ENCODE results near the gene NEURL1. TPM values are rescaled to one million over a fixed set of nuclear protein-coding genes. Genes with fewer than 3 reads are reported as not detected.

Gene NEURL1
- polyA plus RNA-seq, 3 donors: 3.0 to 17.2 (median 3.3) TPM

DNA sequence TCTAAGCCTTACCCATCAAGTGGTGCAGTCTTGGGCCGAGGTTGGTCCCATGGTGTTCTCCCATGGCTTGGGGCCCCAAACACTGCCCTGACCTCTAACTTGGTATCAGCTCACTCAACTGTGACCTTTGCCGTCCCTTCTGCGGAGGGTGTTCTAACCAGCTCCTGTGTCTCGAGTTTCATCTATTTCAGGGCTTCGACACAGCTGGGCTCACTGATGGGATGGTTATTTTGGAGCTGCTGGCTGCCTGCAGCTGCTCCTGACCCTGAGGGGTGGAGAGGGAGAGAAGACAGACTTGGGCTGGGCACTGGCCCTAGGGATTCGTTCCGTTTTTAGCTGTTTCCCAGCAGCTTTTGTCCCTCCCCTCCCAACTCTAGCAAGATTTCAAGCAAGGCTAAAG is 86.9 kb downstream of the NEURL1 start:
- Mint-ChIP-seq H3K9me3 (peaks cover 0 to 6% (median 0%) of the 10 kb centered on the region in 7 donors), H3K36me3 (no peaks in the 10 kb centered on the region), H3K27ac (no peak overlapping the region), H3K4me1 (peaks cover 9% of the 10 kb centered on the region), H3K27me3 (ENCODE audit: low read depth in 3 of 3) (peaks cover 3 to 19% (median 13%) of the 10 kb centered on the region in 3 donors), H3K4me3 (no peak overlapping the region)
- DNase-seq: no peak
- TF ChIP-seq, protein P1, sequence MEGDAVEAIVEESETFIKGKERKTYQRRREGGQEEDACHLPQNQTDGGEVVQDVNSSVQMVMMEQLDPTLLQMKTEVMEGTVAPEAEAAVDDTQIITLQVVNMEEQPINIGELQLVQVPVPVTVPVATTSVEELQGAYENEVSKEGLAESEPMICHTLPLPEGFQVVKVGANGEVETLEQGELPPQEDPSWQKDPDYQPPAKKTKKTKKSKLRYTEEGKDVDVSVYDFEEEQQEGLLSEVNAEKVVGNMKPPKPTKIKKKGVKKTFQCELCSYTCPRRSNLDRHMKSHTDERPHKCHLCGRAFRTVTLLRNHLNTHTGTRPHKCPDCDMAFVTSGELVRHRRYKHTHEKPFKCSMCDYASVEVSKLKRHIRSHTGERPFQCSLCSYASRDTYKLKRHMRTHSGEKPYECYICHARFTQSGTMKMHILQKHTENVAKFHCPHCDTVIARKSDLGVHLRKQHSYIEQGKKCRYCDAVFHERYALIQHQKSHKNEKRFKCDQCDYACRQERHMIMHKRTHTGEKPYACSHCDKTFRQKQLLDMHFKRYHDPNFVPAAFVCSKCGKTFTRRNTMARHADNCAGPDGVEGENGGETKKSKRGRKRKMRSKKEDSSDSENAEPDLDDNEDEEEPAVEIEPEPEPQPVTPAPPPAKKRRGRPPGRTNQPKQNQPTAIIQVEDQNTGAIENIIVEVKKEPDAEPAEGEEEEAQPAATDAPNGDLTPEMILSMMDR (IDR thresholded peaks at IDR 0.05): no peak
- H3K4me1 ChIP-seq (ENCODE audit: control insufficient read depth in 1 of 2, insufficient read depth in 2 of 2, low read length in 2 of 2): peaks cover 9 to 18% of the 10 kb centered on the region in 2 donors
- H2AFZ ChIP-seq (ENCODE audit: insufficient read depth, low read depth, low read length, poor library complexity, severe bottlenecking): no peak overlapping the region
- H3K9me3 ChIP-seq (replicated peaks in 1 of 2; ENCODE audit: control insufficient read depth in 1 of 2, insufficient read depth in 1 of 2, low read length in 2 of 2): no peaks in the 10 kb centered on the region
- no peaks in the 10 kb centered on the region for H3K79me2 ChIP-seq (ENCODE audit: insufficient read depth, low read length)
- no peak overlapping the region for H3K4me3 ChIP-seq (replicated peaks in 1 of 3; ENCODE audit: low read depth in 2 of 3, low read length in 3 of 3)
- peaks cover 0 to 8% of the 10 kb centered on the region in 2 donors for H3K27me3 ChIP-seq (ENCODE audit: control insufficient read depth in 2 of 2, insufficient read depth in 2 of 2, low read length in 2 of 2)
- no peak overlapping the region for H3K9ac ChIP-seq (ENCODE audit: insufficient read depth, low read length, poor library complexity, severe bottlenecking)
- H3K4me2 ChIP-seq (replicated peaks; ENCODE audit: extremely low read depth, low read length, poor library complexity, severe bottlenecking): no peak overlapping the region
- H3K36me3 ChIP-seq (replicated peaks in 1 of 2; ENCODE audit: control insufficient read depth in 1 of 2, insufficient read depth in 2 of 2, low read length in 2 of 2): no peaks in the 10 kb centered on the region
- intact Hi-C loops (cut with micrococcal nuclease): no loop called here
- 100% methylated on average over 5 of the region's 7 CpGs for WGBS (ENCODE audit: insufficient coverage)
- H3K27ac ChIP-seq (ENCODE audit: low read depth in 1 of 2, low read length in 2 of 2): no peak overlapping the region
- H4K20me1 ChIP-seq (ENCODE audit: insufficient read depth, low read length): no peaks in the 10 kb centered on the region

DNA sequence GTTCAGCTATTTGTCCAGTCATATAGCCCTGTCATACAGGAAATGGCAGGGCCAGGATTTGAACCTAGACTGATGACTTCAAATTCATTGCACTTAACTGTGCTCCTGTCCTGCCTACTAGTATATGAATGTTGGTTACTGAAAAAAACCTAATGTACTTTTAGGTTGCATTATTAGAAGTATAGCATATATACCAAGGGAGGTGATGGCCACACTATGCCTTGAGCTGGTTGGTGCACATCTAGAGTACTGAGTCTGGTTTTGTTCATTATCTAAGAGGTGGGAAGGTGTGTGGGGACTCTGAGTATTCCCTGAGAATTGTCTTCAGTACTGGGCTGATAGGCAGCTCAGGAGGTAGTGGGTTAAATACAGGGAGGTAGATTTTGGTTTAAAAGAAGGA is 88.0 kb downstream of the NEURL1 start:
- H3K27ac Mint-ChIP-seq: no peak overlapping the region
- peaks cover 0 to 6% (median 2%) of the 10 kb centered on the region in 7 donors for H3K9me3 Mint-ChIP-seq
- Histone ChIP-seq H2AFZ (ENCODE audit: insufficient read depth, low read depth, low read length, poor library complexity, severe bottlenecking) (no peak overlapping the region), H3K4me2 (replicated peaks; ENCODE audit: extremely low read depth, low read length, poor library complexity, severe bottlenecking) (no peak overlapping the region), H3K27me3 (ENCODE audit: control insufficient read depth in 2 of 2, insufficient read depth in 2 of 2, low read length in 2 of 2) (peaks cover 0 to 8% of the 10 kb centered on the region in 2 donors), H3K4me3 (replicated peaks in 1 of 3; ENCODE audit: low read depth in 2 of 3, low read length in 3 of 3) (no peak overlapping the region), H3K79me2 (ENCODE audit: insufficient read depth, low read length) (no peaks in the 10 kb centered on the region), H4K20me1 (ENCODE audit: insufficient read depth, low read length) (no peaks in the 10 kb centered on the region), H3K27ac (ENCODE audit: low read depth in 1 of 2, low read length in 2 of 2) (no peak overlapping the region), H3K9me3 (replicated peaks in 1 of 2; ENCODE audit: control insufficient read depth in 1 of 2, insufficient read depth in 1 of 2, low read length in 2 of 2) (no peaks in the 10 kb centered on the region), H3K9ac (ENCODE audit: insufficient read depth, low read length, poor library complexity, severe bottlenecking) (no peak overlapping the region), H3K36me3 (replicated peaks in 1 of 2; ENCODE audit: control insufficient read depth in 1 of 2, insufficient read depth in 2 of 2, low read length in 2 of 2) (no peaks in the 10 kb centered on the region), H3K4me1 (ENCODE audit: control insufficient read depth in 1 of 2, insufficient read depth in 2 of 2, low read length in 2 of 2) (peaks cover 9 to 18% of the 10 kb centered on the region in 2 donors)
- intact Hi-C loops (cut with micrococcal nuclease): no loop called here
- H3K4me3 Mint-ChIP-seq: no peak overlapping the region
- H3K4me1 Mint-ChIP-seq: peaks cover 12% of the 10 kb centered on the region
- H3K27me3 Mint-ChIP-seq (ENCODE audit: low read depth in 3 of 3): peaks cover 3 to 26% (median 14%) of the 10 kb centered on the region in 3 donors
- TF ChIP-seq, protein P1 (IDR thresholded peaks at IDR 0.05): no peak
- no peak for DNase-seq
- no peaks in the 10 kb centered on the region for H3K36me3 Mint-ChIP-seq
